ENCODE results near the gene KRT9. TPM values are rescaled to one million over a fixed set of nuclear protein-coding genes. Genes with fewer than 3 reads are reported as not detected.
A peak's percentile ranks its signal among the peaks of the same experiment; 100 is the strongest.
"Not testable (repeated sequence)": the region's sequence is repeated elsewhere in the genome, so short reads cannot be mapped to it uniquely, and the experiment has no call there.

Gene KRT9
- total and polyA plus RNA-seq, 9 of the 15 experiments (the other 6 are each of a cell fraction or from before 2014, with no cell fraction given) = 0.03 TPM; not detected in 8

DNA sequence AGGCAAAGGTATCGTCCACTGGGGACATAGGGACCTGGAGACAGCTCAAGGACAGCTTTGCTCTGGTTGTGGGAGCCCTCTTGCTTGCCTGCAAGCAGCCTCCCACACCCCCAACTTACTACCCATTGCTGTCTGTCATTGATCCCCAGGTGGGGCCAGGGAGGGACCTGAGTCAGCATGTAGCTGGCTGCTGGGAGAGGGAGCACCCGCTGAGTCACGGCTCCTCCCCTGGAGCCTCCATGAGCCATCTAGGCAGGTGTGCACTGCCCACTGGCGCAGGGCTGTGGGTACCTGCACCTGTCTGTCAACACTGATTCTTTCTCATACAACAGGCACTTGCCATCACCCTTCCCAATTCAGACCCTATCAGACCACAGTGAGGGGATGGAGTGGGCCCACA lies 4.9 kb upstream of the KRT9 start:
- POLR2A ChIA-PET; BruUV-seq (replicated peaks); H3K4me2 ChIP-seq (ENCODE audit: insufficient read depth, low read length); H3K27ac ChIP-seq (ENCODE audit: extremely low read depth, low read depth, low read length); in situ Hi-C loops (cut with MboI); FAIRE-seq; H3K9me3 ChIP-seq (replicated peaks; ENCODE audit: control insufficient read depth, insufficient read depth, low read depth, low read length); H3K9me1 ChIP-seq (ENCODE audit: control insufficient read depth, insufficient read depth, low read length); H3K79me2 ChIP-seq (ENCODE audit: control insufficient read depth, insufficient read depth, low read length); H4K20me1 ChIP-seq (replicated peaks; ENCODE audit: control insufficient read depth, insufficient read depth, low read length); intact Hi-C loops (cut with micrococcal nuclease); H3K9ac ChIP-seq (ENCODE audit: insufficient read depth in 1 of 2, low read depth in 2 of 2, low read length in 2 of 2); H3K4me3 ChIP-seq; H3K36me3 ChIP-seq (ENCODE audit: control insufficient read depth, insufficient read depth, low read length); H2AFZ ChIP-seq (ENCODE audit: low read depth, low read length): not testable (repeated sequence)
- CTCF ChIA-PET (ENCODE audit: low intra/inter-chr PET ratio) = interaction anchor here (0.7 kb wide), 1 partner anchor 71 kb away, joined by 3 read pairs; no protein-coding TSS in a partner anchor
- peaks cover 2 to 14% of the 10 kb centered on the region in 2 experiments; a peak in 3 of 5 replicates for H3K4me1 ChIP-seq (replicated peaks in 1 of 2; ENCODE audit: control insufficient read depth in 2 of 2, insufficient read depth in 2 of 2, low read length in 2 of 2)
- 0% methylated on average over 2 of the region's 4 CpGs for WGBS (ENCODE audit: insufficient coverage, low coverage, missing lambda C conversion rate)
- peak; percentile 91 for TF ChIP-seq C11orf30 (IDR thresholded peaks at IDR 0.05; ENCODE audit: low read depth)
- peak; percentile 63 for TF ChIP-seq MAFG (tag; conservative IDR thresholded peaks at IDR 0.05)
- TF ChIP-seq MAFK (IDR thresholded peaks at IDR 0.05; ENCODE audit: low read length) = peak; percentile 60
- TF ChIP-seq ZNF316 (IDR thresholded peaks at IDR 0.05) = peak; percentile 92
- TF ChIP-seq, protein P1, sequence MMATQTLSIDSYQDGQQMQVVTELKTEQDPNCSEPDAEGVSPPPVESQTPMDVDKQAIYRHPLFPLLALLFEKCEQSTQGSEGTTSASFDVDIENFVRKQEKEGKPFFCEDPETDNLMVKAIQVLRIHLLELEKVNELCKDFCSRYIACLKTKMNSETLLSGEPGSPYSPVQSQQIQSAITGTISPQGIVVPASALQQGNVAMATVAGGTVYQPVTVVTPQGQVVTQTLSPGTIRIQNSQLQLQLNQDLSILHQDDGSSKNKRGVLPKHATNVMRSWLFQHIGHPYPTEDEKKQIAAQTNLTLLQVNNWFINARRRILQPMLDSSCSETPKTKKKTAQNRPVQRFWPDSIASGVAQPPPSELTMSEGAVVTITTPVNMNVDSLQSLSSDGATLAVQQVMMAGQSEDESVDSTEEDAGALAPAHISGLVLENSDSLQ (IDR thresholded peaks at IDR 0.05) = peak; percentile 55
- TF ChIP-seq ZNF263 (CRISPR knock-in tag; IDR thresholded peaks at IDR 0.05; ENCODE audit: borderline replicate concordance) = peak; percentile 77; the same call in 1 of the 2 replicates
- peak in 2 of 4 experiments; percentile 23 to 25 for DNase-seq (ENCODE audit: extremely low read depth in 1 of 4, low spot score in 3 of 4)
- peak; percentile 26; the same call in 2 of the 3 replicates for ATAC-seq
- H3K27me3 ChIP-seq (ENCODE audit: control insufficient read depth in 2 of 2, insufficient read depth in 2 of 2, low read length in 2 of 2) = peaks cover 13 to 20% of the 10 kb centered on the region in 2 experiments
